HG02970 (cell line): Measurements from ENCODE around the gene GALM.

Experiments
- ATAC-seq: cut with Tn5 transposase; IDR thresholded peaks from one replicate; pipeline ENCODE4 v1.9.1; 2021; ENCODE audit warnings: mild to moderate bottlenecking, moderate library complexity, moderate number of reproducible peaks; ENCODE audit not compliant: unreplicated experiment, low FRiP score

GALM gene

GRCh38 chr2:38649176-38649728, 16.7 kb upstream of the GALM start:
- ATAC-seq: no peak

DNA sequence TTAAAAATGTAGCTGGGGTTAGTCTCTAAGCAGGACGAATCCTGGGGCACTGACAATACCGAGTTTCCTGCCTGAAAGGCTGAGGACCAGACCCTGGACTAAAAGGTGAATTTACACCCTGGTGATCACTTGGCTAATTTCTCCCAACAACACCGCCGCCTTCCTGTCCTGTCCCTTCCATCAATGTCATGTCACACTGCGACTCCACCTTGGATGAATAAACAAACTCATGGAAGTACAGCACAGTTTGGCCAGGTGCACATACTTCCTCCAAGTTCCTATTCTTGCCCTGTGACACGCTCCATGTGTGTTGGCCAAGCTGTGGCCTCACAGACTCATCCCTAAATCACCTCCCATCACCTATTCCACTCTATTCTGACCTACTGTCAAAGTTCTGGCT, 15.9 kb upstream of the GALM start:
- ATAC-seq: no peak

- ATAC-seq: no peak
These were observed 15.2 kb upstream of the GALM start for GRCh38 chr2:38650717-38651116.

GRCh38 chr2:38652431-38653273, 13.3 kb upstream of the GALM start:
- ATAC-seq: no peak

- ATAC-seq: no peak
These were observed 12.6 kb upstream of the GALM start for GRCh38 chr2:38653380-38653714.

- ATAC-seq: no peak
These were observed 12.0 kb upstream of the GALM start for GRCh38 chr2:38653715-38654527.

- no peak for ATAC-seq
These were observed 11.2 kb upstream of the GALM start for GRCh38 chr2:38654528-38655381.

- no peak for ATAC-seq
These were observed 10.5 kb upstream of the GALM start for GRCh38 chr2:38655441-38655840.

- no peak for ATAC-seq
These were observed 8.9 kb upstream of the GALM start for GRCh38 chr2:38656866-38657480.

DNA sequence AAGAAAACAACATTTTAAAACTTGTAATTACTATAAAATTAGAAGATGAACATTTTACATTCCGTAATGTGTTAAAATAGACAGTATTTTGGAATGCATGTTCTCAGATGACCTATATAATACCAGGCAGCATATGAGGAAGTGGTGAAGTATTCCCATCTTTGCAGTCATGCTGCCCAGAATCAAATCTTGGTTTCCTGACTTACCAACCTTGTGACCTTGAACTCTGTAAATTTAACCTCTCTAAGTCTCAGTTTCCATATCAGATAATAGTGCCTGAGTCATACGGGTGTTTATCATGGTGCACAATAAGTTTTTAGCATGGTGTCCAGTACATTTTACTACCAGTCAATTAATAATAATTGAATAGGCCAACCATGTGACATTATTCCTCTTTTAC, 7.3 kb upstream of the GALM start:
- ATAC-seq: no peak

GRCh38 chr2:38659115-38659514, 6.8 kb upstream of the GALM start:
- no peak for ATAC-seq

GRCh38 chr2:38660282-38660681, 5.6 kb upstream of the GALM start:
- ATAC-seq: no peak

- ATAC-seq: no peak
These were observed 4.6 kb upstream of the GALM start for GRCh38 chr2:38661306-38661705.

DNA sequence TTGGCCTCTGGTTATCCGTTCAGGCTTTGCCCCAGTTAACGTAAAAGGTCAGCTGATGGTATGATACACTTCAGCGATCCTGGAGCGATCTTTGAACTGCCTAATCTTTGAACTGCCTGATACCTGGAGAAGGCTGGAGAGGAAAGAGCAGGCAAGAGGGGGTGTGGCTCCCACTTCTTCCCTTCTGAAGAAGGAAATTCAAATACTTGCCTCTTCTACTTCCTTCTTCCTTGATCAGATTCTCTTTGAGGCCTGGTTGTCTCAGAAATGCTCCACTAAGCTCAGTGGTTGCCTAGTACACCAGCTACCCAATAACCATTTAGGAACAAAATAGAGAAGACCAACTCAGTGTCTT, 619 bp downstream of the GALM start:
- ATAC-seq: no peak

DNA sequence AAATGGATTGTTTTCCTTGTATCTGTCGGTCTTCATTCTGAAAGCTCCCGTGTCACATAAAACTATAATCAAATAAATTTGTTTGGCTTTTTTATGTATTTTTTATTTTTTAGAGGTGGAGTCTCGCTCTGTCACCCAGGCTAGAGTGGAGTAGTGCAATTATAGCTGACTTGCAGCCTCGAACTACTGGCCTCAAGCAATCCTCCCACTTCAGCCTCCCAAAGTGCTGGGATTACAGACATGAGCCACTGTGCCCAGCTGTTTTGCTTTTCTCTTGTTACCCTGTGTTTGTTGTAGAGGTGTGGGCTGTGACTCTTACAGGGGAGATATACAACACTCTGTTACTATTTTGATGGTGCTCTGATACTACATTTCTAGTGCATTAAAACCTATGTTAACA, 2.2 kb downstream of the GALM start:
- ATAC-seq: no peak

DNA sequence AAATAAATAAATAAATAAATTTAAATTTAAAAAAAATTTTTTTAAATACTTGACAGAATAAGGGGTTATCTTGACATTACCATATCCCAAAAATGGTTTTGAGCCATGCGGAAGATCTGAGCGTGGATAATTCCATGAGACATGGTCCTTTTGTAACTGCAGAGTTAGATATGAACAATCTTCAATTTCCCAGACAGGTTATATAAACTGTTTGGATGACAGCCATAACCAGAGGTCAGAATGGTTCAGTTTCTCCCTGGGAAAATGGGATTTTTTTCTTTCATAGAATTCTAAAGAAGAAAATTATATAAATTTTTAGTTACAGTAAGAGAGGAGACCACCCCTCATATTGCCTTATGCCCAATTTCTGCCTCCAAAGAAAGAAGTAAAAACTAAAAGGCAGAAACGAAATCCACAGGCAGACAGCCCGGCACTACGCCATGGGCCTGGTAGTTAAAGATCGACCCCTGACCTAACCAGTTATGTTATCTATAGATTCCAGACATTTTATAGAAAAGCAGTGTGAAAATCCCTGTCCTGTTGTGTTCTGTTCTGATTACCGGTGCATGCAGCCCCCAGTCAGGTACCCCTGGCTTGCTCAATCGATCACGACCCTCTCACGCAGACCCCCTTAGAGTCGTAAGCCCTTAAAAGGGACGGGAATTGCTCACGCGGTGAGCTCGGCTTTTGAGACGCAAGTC, 3.0 kb downstream of the GALM start:
- ATAC-seq: no peak

GRCh38 chr2:38671303-38671702, 5.4 kb downstream of the GALM start:
- ATAC-seq: no peak

DNA sequence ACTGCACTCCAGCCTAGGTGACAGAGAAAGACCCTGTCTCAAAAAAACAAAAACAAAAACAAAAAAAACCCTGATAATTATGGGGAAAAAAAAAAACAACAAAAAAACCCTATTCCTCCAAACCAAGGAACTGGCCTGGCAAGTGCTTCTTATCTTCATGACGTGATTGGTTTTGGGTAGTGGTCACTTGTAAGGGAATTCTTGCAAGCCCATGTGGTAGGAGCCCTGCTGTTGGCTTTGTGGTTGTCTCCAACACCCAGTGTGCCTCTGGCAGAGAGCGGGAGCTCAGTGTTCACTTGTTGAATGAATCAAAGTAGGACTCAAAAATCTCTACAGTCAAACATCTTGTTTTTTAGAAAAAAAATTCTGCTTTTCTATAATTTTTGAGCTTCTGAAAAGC, 6.0 kb downstream of the GALM start:
- ATAC-seq: no peak

DNA sequence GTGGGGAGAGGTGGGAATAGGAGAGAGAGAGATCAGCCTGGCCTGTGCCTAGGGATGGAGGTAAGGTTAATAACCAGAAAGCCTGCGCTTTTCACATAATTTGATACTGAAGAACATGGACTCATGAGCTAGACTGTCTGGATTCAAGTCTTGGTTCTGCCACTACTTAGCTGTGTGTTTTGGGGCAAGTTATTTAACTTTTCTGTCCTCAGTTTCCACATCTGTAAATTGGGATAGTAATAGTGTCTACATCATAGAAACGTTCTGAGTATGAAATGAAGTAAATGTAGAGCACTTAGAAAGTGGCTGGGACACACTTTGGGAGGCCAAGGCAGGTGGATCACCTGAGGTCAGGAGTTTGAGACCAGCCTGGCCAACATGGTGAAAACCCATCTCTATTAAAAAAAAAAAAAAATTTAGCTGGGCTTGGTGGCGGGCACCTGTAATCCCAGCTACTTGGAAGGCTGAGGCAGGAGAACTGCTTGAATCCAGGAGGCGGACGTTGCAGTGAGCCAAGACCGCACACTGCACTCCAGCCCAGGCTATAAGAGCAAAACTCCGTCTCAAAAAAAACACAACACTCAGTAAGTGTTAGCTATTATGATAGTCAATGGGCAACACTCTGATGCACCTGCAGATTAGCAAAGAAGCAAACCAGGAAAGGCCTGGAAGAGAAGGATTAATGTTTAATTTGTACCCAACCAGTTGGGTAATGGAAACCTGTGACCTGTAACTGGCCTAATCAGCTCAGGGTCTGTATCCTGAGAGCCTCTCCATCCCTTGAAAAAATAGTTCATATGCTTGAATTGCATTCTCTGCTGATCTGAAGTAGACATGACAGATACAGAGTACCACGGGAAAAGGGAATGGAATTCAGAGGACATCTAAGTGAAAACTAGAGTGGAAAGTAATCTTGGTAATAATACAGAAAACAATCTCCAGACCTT, 6.8 kb downstream of the GALM start:
- no peak for ATAC-seq
